ENCODE measurements around the gene GJC2.

Gene GJC2

GRCh38 chr1:228114827-228115226 lies 34.9 kb upstream of the GJC2 start:
- no peak for TF ChIP-seq CTCF (conservative IDR thresholded peaks at IDR 0.05; ENCODE audit: control insufficient read depth, insufficient read depth, low read depth, low read length)

GRCh38 chr1:228117335-228117734 lies 32.4 kb upstream of the GJC2 start:
- no peak overlapping the region for H3K4me3 ChIP-seq (ENCODE audit: control insufficient read depth, low read depth, low read length)
- no peak for TF ChIP-seq CTCF (conservative IDR thresholded peaks at IDR 0.05; ENCODE audit: control insufficient read depth, insufficient read depth, low read depth, low read length)
- DNase-seq (ENCODE audit: low read depth), result no peak

More at GRCh38 chr1:228114827-228115226, 34.9 kb upstream of the GJC2 start:
- no peak overlapping the region for H3K4me3 ChIP-seq (ENCODE audit: control insufficient read depth, low read depth, low read length)
- no peak for DNase-seq (ENCODE audit: low read depth)

GRCh38 chr1:228118040-228118439 lies 31.7 kb upstream of the GJC2 start:
- H3K4me3 ChIP-seq (ENCODE audit: control insufficient read depth, low read depth, low read length), result no peak overlapping the region
- DNase-seq (ENCODE audit: low read depth), result no peak
- no peak for TF ChIP-seq CTCF (conservative IDR thresholded peaks at IDR 0.05; ENCODE audit: control insufficient read depth, insufficient read depth, low read depth, low read length)

- DNase-seq (ENCODE audit: low read depth), result no peak
- no peak for TF ChIP-seq CTCF (conservative IDR thresholded peaks at IDR 0.05; ENCODE audit: control insufficient read depth, insufficient read depth, low read depth, low read length)
- no peak overlapping the region for H3K4me3 ChIP-seq (ENCODE audit: control insufficient read depth, low read depth, low read length)
These were observed 29.4 kb upstream of the GJC2 start for GRCh38 chr1:228120351-228120750.

GRCh38 chr1:228120857-228121489 lies 28.8 kb upstream of the GJC2 start:
- no peak overlapping the region for H3K4me3 ChIP-seq (ENCODE audit: control insufficient read depth, low read depth, low read length)
- no peak for TF ChIP-seq CTCF (conservative IDR thresholded peaks at IDR 0.05; ENCODE audit: control insufficient read depth, insufficient read depth, low read depth, low read length)
- peak; percentile 50 for DNase-seq (ENCODE audit: low read depth)

GRCh38 chr1:228122921-228123441 lies 26.7 kb upstream of the GJC2 start:
- TF ChIP-seq CTCF (conservative IDR thresholded peaks at IDR 0.05; ENCODE audit: control insufficient read depth, insufficient read depth, low read depth, low read length), result no peak
- DNase-seq (ENCODE audit: low read depth), result no peak
- H3K4me3 ChIP-seq (ENCODE audit: control insufficient read depth, low read depth, low read length), result no peak overlapping the region

Data from fibroblast of mammary gland (primary cell).